GM19043 (cell line): ENCODE results near the gene CFAP46.

Experiments used
- ATAC-seq: cut with Tn5 transposase; IDR thresholded peaks from one replicate; pipeline ENCODE4 v1.9.1; 2021; ENCODE audit warnings: low read depth; ENCODE audit not compliant: unreplicated experiment

The CFAP46 gene

GRCh38 chr10:132918617-132919373 lies 23.6 kb downstream of the CFAP46 start:
- no peak for ATAC-seq

GRCh38 chr10:132918264-132918616 lies 24.1 kb downstream of the CFAP46 start:
- no peak for ATAC-seq

- no peak for ATAC-seq
Measured at GRCh38 chr10:132916956-132917666, 25.3 kb downstream of the CFAP46 start.

- no peak for ATAC-seq
Measured at GRCh38 chr10:132916421-132916841, 25.9 kb downstream of the CFAP46 start.

- no peak for ATAC-seq
Measured at GRCh38 chr10:132915411-132915810, 27.0 kb downstream of the CFAP46 start.

- no peak for ATAC-seq
Measured at GRCh38 chr10:132914732-132915131, 27.6 kb downstream of the CFAP46 start.

GRCh38 chr10:132913559-132914115 lies 28.7 kb downstream of the CFAP46 start:
- ATAC-seq: no peak

GRCh38 chr10:132912713-132913558 lies 29.4 kb downstream of the CFAP46 start:
- no peak for ATAC-seq

GRCh38 chr10:132912225-132912712 lies 30.1 kb downstream of the CFAP46 start:
- ATAC-seq: no peak

GRCh38 chr10:132911786-132912097 lies 30.6 kb downstream of the CFAP46 start:
- no peak for ATAC-seq

GRCh38 chr10:132910901-132911785 lies 31.2 kb downstream of the CFAP46 start:
- ATAC-seq: no peak

- ATAC-seq: no peak
Measured at GRCh38 chr10:132910186-132910880, 32.0 kb downstream of the CFAP46 start.

- no peak for ATAC-seq
Measured at GRCh38 chr10:132909491-132910071, 32.8 kb downstream of the CFAP46 start.

- no peak for ATAC-seq
Measured at GRCh38 chr10:132908621-132909295, 33.6 kb downstream of the CFAP46 start.

GRCh38 chr10:132907821-132908620 lies 34.3 kb downstream of the CFAP46 start:
- no peak for ATAC-seq

- no peak for ATAC-seq
Measured at GRCh38 chr10:132906836-132907235, 35.5 kb downstream of the CFAP46 start.

- ATAC-seq: no peak
Measured at GRCh38 chr10:132906106-132906505, 36.3 kb downstream of the CFAP46 start.

GRCh38 chr10:132905661-132906060 lies 36.7 kb downstream of the CFAP46 start:
- no peak for ATAC-seq
